HepG2 (cell line): ENCODE measurements around the gene PRRT1. TPM values are rescaled to one million over a fixed set of nuclear protein-coding genes. Genes with fewer than 3 reads are reported as not detected.

ENCODE experiments used
- FOXC1 ChIP-seq: sonication (generic); formaldehyde crosslinking; IDR thresholded peaks from 2 replicates; pipeline ENCODE4 v1.8.0; 2022; ENCODE audit warnings: mild to moderate bottlenecking, missing genetic modification reagents, borderline replicate concordance
- MAFF ChIP-seq: IDR thresholded peaks from 2 replicates; pipeline ENCODE4 v1.6.1; 2011; ENCODE audit warnings: low read depth, low read length, improper control_type of control experiment
- NR2C2 ChIP-seq: sonication (generic); formaldehyde crosslinking; IDR thresholded peaks from 2 replicates; pipeline ENCODE4 v1.4.0; 2020; ENCODE audit warnings: missing genetic modification reagents, mild to moderate bottlenecking, moderate library complexity, borderline replicate concordance
- RFXAP ChIP-seq: sonication (generic); formaldehyde crosslinking; IDR thresholded peaks from 2 replicates; pipeline ENCODE4 v1.4.0; 2020; ENCODE audit warnings: missing genetic modification reagents, borderline replicate concordance
- SAFB2 ChIP-seq: sonication (generic); formaldehyde crosslinking; IDR thresholded peaks from 2 replicates; pipeline ENCODE4 v1.5.1; 2020; ENCODE audit warnings: missing genetic modification reagents, low read depth, mild to moderate bottlenecking, borderline replicate concordance
- SP1 ChIP-seq, 2 experiments: fragments of 450-650 bp in 1 of 2; sonication (generic) in 1 of 2; formaldehyde crosslinking in 1 of 2; IDR thresholded peaks; 2 replicates each; pipeline versions ENCODE4 v1.4.0 to v1.6.1; 2016 to 2020; ENCODE audit warnings: missing genetic modification reagents in 1 of 2
- TFDP1 ChIP-seq: IDR thresholded peaks from 2 replicates; pipeline ENCODE4 v1.6.1; 2016; ENCODE audit warnings: missing compliant biosample characterization, missing genetic modification reagents, borderline replicate concordance
- THRA ChIP-seq: sonication (generic); formaldehyde crosslinking; IDR thresholded peaks from 2 replicates; pipeline ENCODE4 v1.4.0; 2020; ENCODE audit warnings: missing genetic modification reagents, borderline replicate concordance
- ZFP91 ChIP-seq: sonication (generic); formaldehyde crosslinking; IDR thresholded peaks from 2 replicates; pipeline ENCODE4 v1.9.0; 2022; ENCODE audit warnings: missing genetic modification reagents, mild to moderate bottlenecking, borderline replicate concordance
- ZKSCAN1 ChIP-seq: fragments of 150-350 bp; IDR thresholded peaks from 2 replicates; pipeline ENCODE4 v1.6.1; 2014; ENCODE audit warnings: low read length
- ZMYM4 ChIP-seq: sonication (generic); formaldehyde crosslinking; IDR thresholded peaks from 2 replicates; pipeline ENCODE4 v1.8.1; 2023; ENCODE audit warnings: mild to moderate bottlenecking, missing genetic modification reagents
- ZNF414 ChIP-seq: sonication (generic); formaldehyde crosslinking; IDR thresholded peaks from 2 replicates; pipeline ENCODE4 v1.5.0; 2020; ENCODE audit warnings: missing genetic modification reagents
- ZNF574 ChIP-seq: sonication (generic); formaldehyde crosslinking; IDR thresholded peaks from 2 replicates; pipeline ENCODE4 v1.4.0; 2020; ENCODE audit warnings: missing genetic modification reagents
- ZNF687 ChIP-seq: sonication (generic); formaldehyde crosslinking; IDR thresholded peaks from 2 replicates; pipeline ENCODE4 v1.5.1; 2020; ENCODE audit warnings: mild to moderate bottlenecking, missing genetic modification reagents, moderate library complexity
- polyA plus RNA-seq, 8 experiments: library from polyadenylated mRNA; depleted of rRNA in 3 of 8; stranded (reverse) in 7 of 8; unstranded in 1 of 8; fragments of >200 nt; fragmentation: Illumina TruSeq in 4 of 8; extraction: Trizol in 4 of 8; gene quantifications; 2 replicates each; pipeline versions ENCODE4 v1.2.1 to v1.2.3, GENCODE V29; 2011 to 2016; ENCODE audit warnings: low read depth in 4 of 8, missing spikeins in 1 of 8, mixed read lengths in 1 of 8; ENCODE audit not compliant: insufficient read depth in 1 of 8
- total RNA-seq, 5 experiments: library from RNA; depleted of rRNA; stranded (reverse); fragments of >200 nt; fragmentation: Illumina TruSeq; extraction: Trizol; gene quantifications; 2 replicates each; pipeline ENCODE4 v1.2.3, GENCODE V29; 2016; ENCODE audit warnings: low read depth in 1 of 5

PRRT1 gene
- total and polyA plus RNA-seq, 2 of the 13 experiments (the other 11 are each of a cell fraction or from before 2014, with no cell fraction given): 0.64 to 1.4 TPM

GRCh38 chr6:32177788-32178546 lies 26.2 kb upstream of the PRRT1 start, which contains the start of gene RNF5 (continued):
- TF ChIP-seq FOXC1 (CRISPR knock-in tag): 0 out of 2 replicates have a peak, but pooled peaks have one; percentile 27
- TF ChIP-seq ZNF574: peak; percentile 40; the same call in 1 of the 2 replicates
- no peak for TF ChIP-seq SP1 (IDR thresholded peaks at IDR 0.05)
- peak; percentile 84 for TF ChIP-seq SP1 (CRISPR knock-in tag; IDR thresholded peaks at IDR 0.05)
- peak; percentile 97 for TF ChIP-seq RFXAP (CRISPR knock-in tag)
- 0 out of 2 replicates have a peak, but pooled peaks have one; percentile 36 for TF ChIP-seq SAFB2 (CRISPR knock-in tag)
- no peak for TF ChIP-seq ZKSCAN1
- TF ChIP-seq THRA (CRISPR knock-in tag): peak; percentile 4; the same call in 1 of the 2 replicates
- TF ChIP-seq ZMYM4: peak; percentile 12
- TF ChIP-seq ZFP91 (CRISPR knock-in tag): peak; percentile 62
- TF ChIP-seq TFDP1 (CRISPR knock-in tag): peak; percentile 25; the same call in 1 of the 2 replicates
- peak; percentile 70 for TF ChIP-seq ZNF687 (CRISPR knock-in tag)
- TF ChIP-seq MAFF: peak; percentile 99
- no peak for TF ChIP-seq ZNF414 (CRISPR knock-in tag)
- TF ChIP-seq NR2C2: 0 out of 2 replicates have a peak, but pooled peaks have one; percentile 12
